Left renal cortex interstitium (tissue), 4 donors: ENCODE data around the gene P2RX5. TPM values are rescaled to one million over a fixed set of nuclear protein-coding genes. Genes with fewer than 3 reads are reported as not detected.
A peak's percentile ranks its signal among the peaks of the same experiment; 100 is the strongest.
"Not testable (repeated sequence)": the region's sequence is repeated elsewhere in the genome, so short reads cannot be mapped to it uniquely, and the experiment has no call there.

Experiments used
- DNase-seq, 4 donors: peaks; one replicate each; pipeline ENCODE4 v3.0.0-alpha.2; 2013; ENCODE audit warnings: low read depth in 4 of 4, low spot score in 2 of 4, missing footprints in 1 of 4
- polyA plus RNA-seq, 4 donors: library from polyadenylated mRNA; unstranded; fragments of 120-200 nt; gene quantifications; one replicate each; pipeline ENCODE4 v1.2.1, GENCODE V29; 2013; ENCODE audit not compliant: insufficient read length in 4 of 4

P2RX5 gene
- 1 to 10 TPM in 3 of 4 donors, under 1 TPM in 1; 0.76 to 1.8 (median 1.6) TPM for polyA plus RNA-seq

GRCh38 chr17:3695723-3696411 is at the start of gene P2RX5:
P2RX5 (minus strand) TSS chr17:3696155; CDS start chr17:3696005, 150 bp downstream.
- DNase-seq = no peak

- DNase-seq = no peak
Measured at GRCh38 chr17:3745071-3745470, 49.1 kb upstream of the P2RX5 start.

- DNase-seq = no peak
Measured at GRCh38 chr17:3744014-3744413, 48.1 kb upstream of the P2RX5 start.

- no peak for DNase-seq
Measured at GRCh38 chr17:3740611-3741073, 44.7 kb upstream of the P2RX5 start.

- DNase-seq = no peak
Measured at GRCh38 chr17:3739422-3740124, 43.6 kb upstream of the P2RX5 start.

GRCh38 chr17:3738562-3739295 is 42.8 kb upstream of the P2RX5 start:
- no peak for DNase-seq

- no peak for DNase-seq
Measured at GRCh38 chr17:3735515-3735914, 39.6 kb upstream of the P2RX5 start.

- not testable (repeated sequence) for DNase-seq
Measured at GRCh38 chr17:3734911-3735276, 38.9 kb upstream of the P2RX5 start.

- DNase-seq = peak in 1 of 4 donors; percentile 48
Measured at GRCh38 chr17:3732210-3732621, 36.3 kb upstream of the P2RX5 start.

- no peak for DNase-seq
Measured at GRCh38 chr17:3730881-3731429, 35.0 kb upstream of the P2RX5 start.

- no peak for DNase-seq
Measured at GRCh38 chr17:3729881-3730280, 33.9 kb upstream of the P2RX5 start.

- not testable (repeated sequence) for DNase-seq
Measured at GRCh38 chr17:3728099-3728498, 32.1 kb upstream of the P2RX5 start.

- no peak for DNase-seq
Measured at GRCh38 chr17:3727041-3727440, 31.1 kb upstream of the P2RX5 start.

- no peak for DNase-seq
Measured at GRCh38 chr17:3724378-3725077, 28.6 kb upstream of the P2RX5 start.

- DNase-seq = peak; percentile 75 to 91 (median 85)
Measured at GRCh38 chr17:3723556-3724377, 27.8 kb upstream of the P2RX5 start, which contains the start of gene HASPIN. HASPIN (plus strand) TSS chr17:3723903; CDS start chr17:3723936, 33 bp downstream.

- no peak for DNase-seq
Measured at GRCh38 chr17:3723188-3723555, 27.2 kb upstream of the P2RX5 start.

- DNase-seq = no peak
Measured at GRCh38 chr17:3722716-3723115, 26.8 kb upstream of the P2RX5 start.

- DNase-seq = no peak
Measured at GRCh38 chr17:3719265-3719664, 23.3 kb upstream of the P2RX5 start.

- no peak for DNase-seq
Measured at GRCh38 chr17:3718201-3718600, 22.2 kb upstream of the P2RX5 start.
